ENCODE results near the gene GALNT17. TPM values are rescaled to one million over a fixed set of nuclear protein-coding genes. Genes with fewer than 3 reads are reported as not detected.

Gene GALNT17
- polyA plus RNA-seq, 1 donor from 2014 or later: 15.7 TPM

- Histone ChIP-seq H3K36me3 (ENCODE audit: insufficient read depth, low read length) (no peaks in the 10 kb centered on the region), H2AFZ (ENCODE audit: low read depth, low read length) (no peak overlapping the region), H4K20me1 (ENCODE audit: insufficient read depth) (no peaks in the 10 kb centered on the region), H3K4me2 (ENCODE audit: low read length) (no peak overlapping the region), H3F3A (ENCODE audit: insufficient read depth, low read length, poor library complexity, severe bottlenecking) (no peaks in the 10 kb centered on the region), H3K9ac (ENCODE audit: low read length) (no peak overlapping the region), H3K27me3 (ENCODE audit: insufficient read depth, low read depth, low read length) (no peaks in the 10 kb centered on the region), H3K79me2 (replicated peaks; ENCODE audit: insufficient read depth, low read length) (no peaks in the 10 kb centered on the region), H3K9me3 (ENCODE audit: low read length) (no peaks in the 10 kb centered on the region), H3K4me3 (ENCODE audit: low read length) (no peak overlapping the region), H3K9me2 (ENCODE audit: insufficient read depth, low read length) (no peaks in the 10 kb centered on the region), H3K27ac (ENCODE audit: low read length) (no peak overlapping the region)
- TF ChIP-seq POLR2AphosphoS5 (IDR thresholded peaks at IDR 0.05) (no peak), TAF1 (IDR thresholded peaks at IDR 0.05; ENCODE audit: low read depth) (no peak), SMC3 (conservative IDR thresholded peaks at IDR 0.05; ENCODE audit: poor library complexity) (no peak), RAD21 (conservative IDR thresholded peaks at IDR 0.05) (no peak), REST (IDR thresholded peaks at IDR 0.05; ENCODE audit: borderline replicate concordance) (no peak), CTCF (IDR thresholded peaks at IDR 0.05; ENCODE audit: poor library complexity, severe bottlenecking) (no peak), EZH2 (IDR thresholded peaks at IDR 0.05; ENCODE audit: borderline replicate concordance, insufficient read depth, low read length, poor library complexity, severe bottlenecking) (no peak), EP300 (conservative IDR thresholded peaks at IDR 0.05; ENCODE audit: poor library complexity, severe bottlenecking) (no peak), MXI1 (conservative IDR thresholded peaks at IDR 0.05; ENCODE audit: poor library complexity, severe bottlenecking) (no peak)
Observed at GRCh38 chr7:71637578-71637977, 505.6 kb downstream of the GALNT17 start.

GRCh38 chr7:71638108-71638507 is 506.2 kb downstream of the GALNT17 start:
- Histone ChIP-seq H3K9me3 (ENCODE audit: low read length) (no peaks in the 10 kb centered on the region), H3K36me3 (ENCODE audit: insufficient read depth, low read length) (no peaks in the 10 kb centered on the region), H2AFZ (ENCODE audit: low read depth, low read length) (no peak overlapping the region), H3K27ac (ENCODE audit: low read length) (no peak overlapping the region), H4K20me1 (ENCODE audit: insufficient read depth) (no peaks in the 10 kb centered on the region), H3K27me3 (ENCODE audit: insufficient read depth, low read depth, low read length) (no peaks in the 10 kb centered on the region), H3K79me2 (replicated peaks; ENCODE audit: insufficient read depth, low read length) (no peaks in the 10 kb centered on the region), H3K9me2 (ENCODE audit: insufficient read depth, low read length) (no peaks in the 10 kb centered on the region), H3K9ac (ENCODE audit: low read length) (no peak overlapping the region), H3F3A (ENCODE audit: insufficient read depth, low read length, poor library complexity, severe bottlenecking) (no peaks in the 10 kb centered on the region), H3K4me3 (ENCODE audit: low read length) (no peak overlapping the region), H3K4me2 (ENCODE audit: low read length) (no peak overlapping the region)
- TF ChIP-seq SMC3 (conservative IDR thresholded peaks at IDR 0.05; ENCODE audit: poor library complexity) (no peak), MXI1 (conservative IDR thresholded peaks at IDR 0.05; ENCODE audit: poor library complexity, severe bottlenecking) (no peak), CTCF (IDR thresholded peaks at IDR 0.05; ENCODE audit: poor library complexity, severe bottlenecking) (no peak), POLR2AphosphoS5 (IDR thresholded peaks at IDR 0.05) (no peak), EP300 (conservative IDR thresholded peaks at IDR 0.05; ENCODE audit: poor library complexity, severe bottlenecking) (no peak), RAD21 (conservative IDR thresholded peaks at IDR 0.05) (no peak), TAF1 (IDR thresholded peaks at IDR 0.05; ENCODE audit: low read depth) (no peak), EZH2 (IDR thresholded peaks at IDR 0.05; ENCODE audit: borderline replicate concordance, insufficient read depth, low read length, poor library complexity, severe bottlenecking) (no peak), REST (IDR thresholded peaks at IDR 0.05; ENCODE audit: borderline replicate concordance) (no peak)

Measured in neural cell (in vitro differentiated cells).